T-helper 1 cell treated with Interleukin-12 subunit alpha and Interleukin-12 subunit beta and Interleukin-4 antibody, amounts not matched to agents 30 ng/mL and 1 ng/mL, for 36 hours (primary cell): ENCODE results near the gene PFAS. TPM values are rescaled to one million over a fixed set of nuclear protein-coding genes. Genes with fewer than 3 reads are reported as not detected.

Experiments used
- intact Hi-C: fragments of 100-400 bp; cut with micrococcal nuclease; formaldehyde crosslinking; loops from one replicate; pipeline ENCODE4 v1.15.1; 2024
- total RNA-seq: library from RNA; stranded (reverse); gene quantifications from 2 replicates; pipeline ENCODE4 v1.2.3, GENCODE V29; 2022

Gene PFAS
- total RNA-seq, 1 donor from 2014 or later, result 75.3 TPM

DNA sequence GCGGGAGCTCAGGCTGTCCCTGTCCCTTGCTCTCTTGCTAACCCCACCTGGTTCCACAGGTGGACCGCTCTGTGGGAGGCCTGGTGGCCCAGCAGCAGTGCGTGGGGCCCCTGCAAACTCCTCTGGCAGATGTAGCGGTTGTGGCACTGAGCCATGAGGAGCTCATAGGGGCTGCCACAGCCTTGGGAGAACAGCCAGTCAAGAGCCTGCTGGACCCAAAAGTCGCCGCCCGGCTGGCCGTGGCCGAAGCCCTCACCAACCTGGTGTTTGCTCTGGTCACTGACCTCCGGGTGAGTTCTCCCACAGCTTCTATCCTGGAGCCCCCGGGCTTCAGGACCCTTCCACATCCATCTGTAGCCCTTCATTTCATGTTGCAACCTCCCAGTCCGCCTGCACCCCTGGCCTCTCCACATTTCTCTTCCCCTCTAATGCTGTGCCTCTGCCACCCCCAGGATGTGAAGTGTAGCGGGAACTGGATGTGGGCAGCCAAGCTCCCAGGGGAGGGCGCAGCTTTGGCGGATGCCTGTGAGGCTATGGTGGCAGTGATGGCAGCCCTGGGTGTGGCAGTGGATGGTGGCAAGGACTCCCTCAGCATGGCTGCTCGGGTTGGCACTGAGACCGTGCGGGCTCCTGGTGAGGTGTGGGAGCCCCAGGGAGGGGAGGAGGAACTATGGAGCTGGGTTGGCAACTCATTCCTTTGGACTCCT, 15.9 kb downstream of the PFAS start:
- intact Hi-C loops, result no loop called here

DNA sequence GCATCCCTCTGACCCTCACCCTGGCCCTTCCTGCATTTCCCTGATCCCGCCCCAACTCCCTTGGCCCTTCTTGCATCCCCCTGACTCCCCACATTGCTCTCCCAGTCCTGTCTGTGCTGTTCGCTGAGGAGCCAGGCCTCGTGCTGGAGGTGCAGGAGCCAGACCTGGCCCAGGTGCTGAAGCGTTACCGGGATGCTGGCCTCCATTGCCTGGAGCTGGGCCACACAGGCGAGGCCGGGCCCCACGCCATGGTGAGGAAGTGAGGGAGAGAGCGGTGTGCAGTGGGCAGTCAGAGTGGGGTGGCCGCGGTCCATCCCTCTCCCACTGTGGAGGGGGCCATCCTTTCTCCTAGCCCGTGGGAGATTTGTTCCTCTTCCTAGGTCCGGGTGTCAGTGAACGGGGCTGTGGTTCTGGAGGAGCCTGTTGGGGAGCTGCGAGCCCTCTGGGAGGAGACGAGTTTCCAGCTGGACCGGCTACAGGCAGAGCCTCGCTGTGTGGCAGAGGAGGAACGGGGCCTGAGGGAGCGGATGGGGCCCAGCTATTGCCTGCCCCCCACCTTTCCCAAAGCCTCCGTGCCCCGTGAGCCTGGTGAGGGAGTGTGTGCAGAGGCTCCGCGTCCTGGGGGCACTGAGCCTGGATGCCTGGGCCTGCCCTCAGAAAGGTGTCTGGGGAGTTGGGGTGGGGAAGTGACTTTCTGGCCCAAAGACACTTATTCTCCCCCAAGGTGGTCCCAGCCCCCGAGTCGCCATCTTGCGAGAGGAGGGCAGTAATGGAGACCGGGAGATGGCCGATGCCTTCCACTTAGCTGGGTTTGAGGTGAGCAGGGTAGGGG, 17.8 kb downstream of the PFAS start:
- intact Hi-C loops, result no loop called here

DNA sequence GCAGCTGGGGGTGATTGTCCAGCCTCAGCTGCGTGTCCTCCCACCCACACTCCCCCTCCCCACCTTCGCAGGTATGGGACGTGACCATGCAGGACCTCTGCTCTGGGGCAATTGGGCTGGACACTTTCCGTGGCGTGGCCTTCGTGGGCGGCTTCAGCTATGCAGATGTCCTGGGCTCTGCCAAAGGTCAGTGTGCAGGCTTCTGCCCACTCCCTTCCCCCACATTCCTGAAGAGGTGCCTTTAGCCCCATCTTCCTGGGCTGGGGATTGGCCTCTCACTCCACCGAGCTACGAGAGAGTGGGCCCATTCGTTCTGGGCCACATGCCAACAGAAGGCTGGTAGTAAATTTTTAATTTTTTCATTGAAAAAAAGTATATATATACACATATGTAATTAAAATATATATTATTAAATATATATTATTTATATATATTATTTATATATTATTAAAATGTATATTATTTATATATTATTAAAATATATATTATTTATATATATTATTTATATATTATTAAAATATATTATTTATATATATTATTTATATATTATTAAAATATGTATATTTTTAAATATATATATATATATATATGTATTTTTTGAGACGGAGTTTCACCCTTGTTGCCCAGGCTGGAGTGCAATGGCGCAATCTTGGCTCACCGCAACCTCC, 18.5 kb downstream of the PFAS start:
- intact Hi-C loops, result no loop called here

DNA sequence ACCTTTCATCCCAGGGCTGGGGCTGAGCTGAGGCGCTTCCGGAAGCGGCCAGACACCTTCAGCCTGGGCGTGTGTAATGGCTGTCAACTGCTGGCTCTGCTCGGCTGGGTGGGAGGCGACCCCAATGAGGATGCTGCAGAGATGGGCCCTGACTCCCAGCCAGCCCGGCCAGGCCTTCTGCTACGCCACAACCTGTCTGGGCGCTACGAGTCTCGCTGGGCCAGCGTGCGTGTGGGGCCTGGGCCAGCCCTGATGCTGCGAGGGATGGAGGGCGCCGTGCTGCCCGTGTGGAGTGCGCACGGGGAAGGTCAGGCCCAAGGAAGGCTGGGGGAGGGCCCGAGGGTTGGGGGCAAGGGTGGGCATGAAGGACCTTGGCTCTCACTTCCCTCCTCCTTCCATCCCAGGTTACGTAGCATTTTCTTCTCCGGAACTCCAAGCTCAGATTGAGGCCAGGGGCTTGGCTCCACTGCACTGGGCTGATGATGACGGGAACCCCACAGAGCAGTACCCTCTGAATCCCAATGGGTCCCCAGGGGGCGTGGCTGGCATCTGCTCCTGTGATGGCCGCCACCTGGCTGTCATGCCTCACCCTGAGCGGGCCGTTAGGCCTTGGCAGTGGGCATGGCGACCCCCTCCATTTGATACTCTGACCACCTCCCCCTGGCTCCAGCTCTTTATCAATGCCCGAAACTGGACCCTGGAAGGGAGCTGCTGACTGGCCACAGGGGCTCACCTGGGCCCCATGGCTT, 19.6 kb downstream of the PFAS start:
- intact Hi-C loops, result no loop called here

DNA sequence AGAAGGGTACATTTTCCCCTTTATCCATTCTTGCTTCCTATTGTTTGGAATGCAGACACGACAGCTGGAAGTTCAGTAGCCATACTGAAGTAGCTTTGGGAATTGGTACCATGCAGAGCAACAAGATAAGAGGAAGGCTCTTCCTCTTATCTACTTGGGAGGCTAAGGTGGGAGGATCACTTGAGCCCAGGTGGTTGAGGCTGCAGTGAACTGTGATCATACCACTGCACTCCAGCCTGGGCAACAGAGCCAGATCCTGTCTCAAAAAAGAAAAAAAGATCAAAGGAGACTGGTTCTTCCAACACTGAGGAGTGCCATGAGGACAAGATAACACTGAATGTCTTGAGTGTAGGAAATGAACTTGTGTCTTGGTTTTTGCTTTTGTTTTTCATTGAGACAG, 23.3 kb downstream of the PFAS start:
- intact Hi-C loops, result no loop called here

DNA sequence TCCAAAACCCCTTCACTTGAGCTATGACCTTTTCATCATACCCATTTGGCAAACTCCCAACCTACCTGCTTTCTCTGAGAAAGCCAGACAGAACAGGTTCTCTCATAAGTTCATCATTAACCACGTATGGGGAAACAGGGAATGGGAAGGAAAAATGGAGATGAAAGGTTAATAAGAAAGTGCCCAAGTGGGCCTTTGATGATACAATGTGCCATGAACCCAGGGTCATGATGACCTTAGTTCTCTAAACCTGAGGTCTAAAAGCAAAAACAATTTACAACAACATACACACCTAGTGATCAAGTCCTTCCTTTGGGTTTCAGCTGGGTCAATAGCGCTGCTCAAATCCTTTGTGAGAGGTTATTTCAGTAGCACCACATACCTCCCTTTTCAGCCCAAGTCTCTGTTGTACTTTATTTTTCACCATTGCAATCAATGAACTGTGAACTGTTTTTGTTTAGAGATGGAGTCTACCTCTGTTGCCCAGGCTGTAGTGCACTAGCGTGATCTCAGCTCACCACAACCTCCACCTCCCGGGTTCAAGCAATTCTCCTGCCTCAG, 24.9 kb downstream of the PFAS start:
- intact Hi-C loops, result no loop called here

DNA sequence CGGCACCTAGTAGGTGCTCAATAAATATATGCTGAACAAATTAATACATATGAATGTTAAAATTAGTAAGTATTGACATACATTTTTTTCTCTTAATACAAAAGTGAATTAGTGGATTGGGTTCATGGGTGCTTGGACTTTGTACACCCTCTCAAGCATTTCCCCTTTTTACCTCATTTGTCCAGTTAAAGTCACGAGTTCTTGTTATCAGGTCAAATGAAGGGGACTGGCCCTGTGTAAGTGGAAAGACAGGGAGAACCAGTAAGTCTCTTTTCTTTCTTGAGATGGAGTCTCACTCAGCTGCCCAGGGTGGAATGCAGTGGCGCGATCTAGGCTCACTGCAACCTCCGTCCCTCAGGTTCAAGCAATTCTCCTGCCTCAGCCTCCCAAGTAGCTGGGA, 25.7 kb downstream of the PFAS start:
- intact Hi-C loops, result no loop called here

DNA sequence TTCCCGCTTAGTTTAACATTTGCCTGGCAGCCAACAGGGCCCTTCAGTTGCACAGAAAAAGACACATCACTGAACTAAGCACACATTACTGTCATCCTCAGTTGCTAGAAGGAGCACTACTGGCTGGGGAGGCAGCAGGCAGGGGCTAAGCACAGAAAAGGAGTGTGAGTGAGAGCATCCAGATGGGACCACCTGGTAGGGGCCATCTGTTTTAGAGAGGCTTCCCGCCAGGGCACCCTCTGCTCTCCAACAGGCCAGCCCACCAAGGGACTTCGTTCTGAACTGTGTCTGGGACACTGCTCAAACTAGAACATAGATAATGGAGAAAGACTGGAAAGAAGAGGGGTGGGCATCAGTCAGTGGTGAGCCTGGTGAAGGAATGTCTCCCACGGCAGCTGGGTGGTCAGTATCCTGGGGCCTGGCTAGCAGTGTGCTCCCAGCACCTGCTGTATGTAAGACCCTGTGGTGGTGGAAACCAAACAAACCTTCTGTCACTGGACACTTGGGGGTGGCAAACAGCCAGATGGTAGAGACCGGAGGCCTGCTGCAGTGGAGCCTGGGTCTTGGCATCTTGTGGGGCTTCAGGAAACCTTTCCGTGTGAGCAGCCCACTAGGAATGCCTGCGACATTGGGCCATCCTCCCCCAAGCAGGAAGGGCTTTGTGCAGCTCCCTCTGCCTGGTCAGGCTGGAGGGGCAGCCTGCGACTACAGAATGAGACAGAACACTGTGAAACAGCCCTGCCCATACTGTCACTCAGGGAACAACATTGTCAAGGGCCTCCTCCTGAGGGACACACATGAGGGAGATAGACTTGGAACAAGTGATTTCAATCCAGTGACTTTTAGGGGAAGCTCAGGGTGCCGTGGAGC, 26.6 kb downstream of the PFAS start:
- intact Hi-C loops, result no loop called here

DNA sequence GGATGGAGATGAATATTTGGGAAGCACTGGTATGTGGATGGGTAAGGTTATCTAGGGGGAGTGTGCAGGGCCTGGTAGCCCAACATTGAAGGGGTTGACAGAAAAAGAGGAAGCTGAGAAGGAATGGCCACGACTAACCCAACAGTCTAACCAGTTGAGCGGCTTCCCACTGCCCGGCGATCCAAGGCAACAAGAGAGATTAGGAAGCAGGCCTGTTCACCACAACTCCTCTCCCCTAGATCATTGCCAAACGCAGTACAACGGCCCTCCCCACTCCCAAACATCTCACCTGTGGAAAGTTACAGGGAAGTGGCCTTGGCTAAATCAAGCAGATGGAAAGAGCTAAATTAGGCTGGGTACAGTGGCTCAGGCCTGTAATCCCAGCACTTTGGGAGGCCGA, 28.2 kb downstream of the PFAS start:
- intact Hi-C loops, result no loop called here

DNA sequence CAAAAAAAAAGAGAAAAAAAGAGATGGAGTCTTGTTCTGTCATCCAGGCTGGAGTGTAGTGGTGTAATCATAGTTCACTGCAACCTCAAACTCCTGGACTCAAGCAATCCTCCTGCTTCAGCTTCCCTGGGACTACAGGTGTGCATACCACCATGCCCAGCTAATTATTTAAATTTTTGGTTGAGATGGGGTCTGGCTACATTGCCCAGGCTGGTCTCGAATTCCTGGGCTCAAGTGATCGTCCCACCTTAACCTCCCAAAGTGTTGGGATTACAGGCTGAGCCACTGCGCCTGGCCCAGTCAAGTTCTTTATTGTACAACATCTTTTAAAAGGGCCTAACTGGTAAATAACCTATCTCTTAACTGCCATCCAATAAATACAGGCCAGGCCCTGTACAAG, 33.3 kb downstream of the PFAS start:
- intact Hi-C loops, result loop anchor here (10.0 kb wide), 1 partner anchor 448 kb away; the partner anchor contains the start of gene KDM6B

DNA sequence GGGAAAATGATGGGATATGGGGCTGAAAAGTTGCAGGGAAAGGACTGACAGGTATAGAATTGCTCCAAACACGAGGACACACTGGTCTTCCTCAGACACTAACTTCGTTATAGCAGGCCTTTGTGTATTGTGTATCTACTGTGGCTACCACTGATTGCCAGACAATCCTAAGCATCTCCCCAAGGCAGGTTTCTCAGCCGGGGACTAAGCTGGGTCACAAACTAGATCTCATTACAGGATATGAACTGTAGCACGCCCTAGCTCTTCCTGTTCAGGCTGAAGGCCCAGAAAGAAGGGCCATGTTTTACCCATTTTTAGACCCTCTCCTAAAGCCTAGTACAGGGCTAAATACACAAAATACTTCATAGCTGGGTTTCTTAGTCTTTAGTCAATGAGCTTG, 34.3 kb downstream of the PFAS start:
- intact Hi-C loops, result loop anchor here (10.0 kb wide), 1 partner anchor 449 kb away; the partner anchor contains the start of gene KDM6B

DNA sequence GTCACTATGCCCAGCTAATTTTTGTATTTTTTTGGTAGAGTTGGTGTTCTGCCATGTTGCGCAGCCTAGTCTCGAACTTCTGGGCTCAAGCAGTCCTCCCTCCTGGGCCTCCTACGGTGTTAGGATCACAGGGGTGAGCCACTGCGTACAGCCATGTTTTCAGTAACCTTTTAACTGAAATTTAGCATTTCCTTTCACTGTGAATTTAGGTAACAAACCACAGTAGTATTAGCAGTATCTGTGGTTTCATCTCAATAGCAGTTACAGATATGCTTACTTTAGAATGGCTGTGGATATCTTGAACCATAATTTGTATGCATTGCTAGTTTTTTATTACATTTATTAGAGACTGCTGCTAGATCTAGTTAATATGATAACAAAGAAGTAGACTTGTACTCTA, 35.0 kb downstream of the PFAS start:
- intact Hi-C loops, result loop anchor here (10.0 kb wide), 1 partner anchor 449 kb away; the partner anchor contains the start of gene KDM6B

DNA sequence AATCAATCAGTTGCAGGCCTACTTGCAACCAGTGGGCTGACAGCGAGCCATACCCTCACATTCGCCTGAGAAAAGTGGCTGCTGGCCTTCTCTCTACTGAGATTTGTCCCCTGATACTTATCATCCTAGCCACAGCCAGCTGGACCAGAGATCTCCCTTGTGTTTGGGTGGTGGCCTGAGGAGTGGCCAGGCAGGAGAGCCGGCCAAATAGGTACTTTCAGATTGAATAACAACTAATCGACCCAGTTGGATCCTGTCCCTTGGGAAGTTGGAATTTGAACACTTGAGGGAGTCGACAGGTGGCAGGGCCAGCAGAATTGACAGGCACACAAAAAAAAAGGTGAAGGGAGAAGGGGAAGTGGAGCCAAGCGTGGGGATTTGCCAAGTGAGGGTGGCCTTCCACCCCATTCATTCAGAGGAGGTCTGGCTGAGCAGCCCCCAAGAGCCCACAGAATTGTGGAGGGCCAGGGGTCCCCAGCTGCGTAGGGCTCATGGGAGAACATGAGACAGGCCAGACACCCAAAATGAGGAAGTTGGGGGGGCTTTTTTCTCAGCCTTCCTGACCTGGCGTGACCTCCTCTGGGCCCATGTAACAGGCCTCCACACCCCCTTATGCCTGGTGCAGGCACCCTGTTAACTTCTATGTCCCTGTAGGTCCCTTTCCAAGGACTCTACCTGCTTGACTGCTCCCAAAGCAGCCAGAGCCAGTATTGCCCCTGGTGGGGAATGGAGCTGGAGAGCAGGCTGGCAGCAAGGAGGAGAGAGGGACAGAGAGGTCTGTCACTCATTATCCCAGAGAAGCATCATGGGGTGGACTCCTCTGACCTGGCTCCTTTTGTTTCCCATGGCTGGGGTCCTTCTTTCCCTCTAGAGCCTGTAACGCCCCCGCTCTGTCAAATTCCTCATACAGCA, 36.4 kb downstream of the PFAS start:
- intact Hi-C loops, result loop anchor here (5.0 to 10.0 kb wide), 2 partner anchors 152 to 451 kb away; partner anchors contain the start of genes KDM6B and NDEL1

DNA sequence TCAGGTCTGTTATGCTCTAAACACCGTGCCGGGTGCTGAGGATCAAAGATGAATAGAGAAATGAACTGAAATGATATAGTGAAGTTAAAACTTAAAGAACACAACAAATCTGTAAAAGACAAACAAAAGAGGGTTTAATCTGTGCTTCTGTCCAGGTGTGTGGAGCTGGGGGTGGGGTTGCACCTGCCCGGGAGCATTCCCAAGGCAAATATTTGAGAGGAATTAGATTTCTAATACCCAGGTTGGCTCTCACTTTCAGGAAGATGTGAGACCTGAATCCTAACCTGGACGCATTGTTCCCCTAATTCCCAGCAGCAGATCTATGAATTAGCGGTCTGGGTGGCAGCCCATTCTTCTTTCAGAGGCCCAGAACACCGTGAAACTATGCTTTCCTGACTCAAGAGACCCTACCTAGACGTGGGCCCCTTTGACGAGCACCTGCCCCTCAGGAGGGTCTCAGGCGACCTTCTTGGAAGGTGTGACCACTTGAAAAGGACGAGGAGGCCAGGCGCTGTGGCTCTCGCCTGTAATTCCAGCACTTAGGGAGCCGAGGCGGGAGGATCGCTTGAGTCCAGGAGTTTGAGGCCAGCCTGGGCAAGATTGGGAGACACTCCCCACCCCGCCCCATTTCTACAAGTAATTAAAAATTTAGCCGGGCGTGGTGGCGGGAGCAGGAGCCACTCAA, 38.7 kb downstream of the PFAS start:
- intact Hi-C loops, result loop anchor here (1.0 to 10.0 kb wide), 8 partner anchors 13 to 453 kb away; partner anchors contain the start of genes BORCS6, CNTROB, KDM6B and NDEL1

DNA sequence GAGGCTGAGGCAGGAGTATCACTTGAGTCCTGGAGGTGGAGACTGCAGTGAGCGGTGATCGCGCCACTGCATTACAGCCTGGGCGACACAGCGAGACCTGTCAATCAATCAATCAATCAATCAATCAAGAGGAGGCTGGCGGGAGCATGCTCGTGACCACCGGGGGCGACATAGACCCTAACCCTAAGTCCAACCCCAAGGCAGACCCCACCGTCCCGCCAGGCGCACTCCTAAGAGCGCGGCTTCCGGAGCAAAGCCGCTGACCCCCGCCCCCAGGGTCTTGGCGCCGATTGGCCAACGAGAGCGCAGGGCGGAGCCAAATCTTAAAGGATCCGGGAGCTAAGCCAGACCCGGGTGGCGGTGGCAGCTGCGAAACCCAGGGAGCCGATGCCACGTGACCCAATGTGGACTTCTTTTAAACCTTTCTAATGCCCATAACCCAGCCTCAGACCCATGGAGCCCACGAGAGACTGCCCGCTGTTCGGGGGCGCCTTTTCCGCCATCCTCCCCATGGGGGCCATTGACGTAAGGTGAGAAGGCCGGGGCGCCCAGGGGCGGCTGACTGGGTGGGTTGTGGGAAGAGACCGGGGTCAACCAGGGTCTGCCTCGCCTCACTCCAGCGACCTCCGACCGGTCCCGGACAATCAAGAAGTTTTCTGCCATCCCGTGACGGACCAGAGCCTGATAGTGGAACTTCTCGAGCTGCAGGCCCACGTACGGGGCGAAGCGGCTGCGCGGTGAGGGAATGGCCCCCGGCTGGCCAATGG, 39.4 kb downstream of the PFAS start, which contains the start of gene RANGRF:
TSS of gene RANGRF (plus strand) at position 335 of the 767 bp plus-strand sequence. CDS start at position 454, 119 bp downstream.
- intact Hi-C loops, result loop anchor here (1.0 to 10.0 kb wide), 8 partner anchors 12 to 454 kb away; partner anchors contain the start of genes BORCS6, CNTROB, KDM6B and NDEL1

DNA sequence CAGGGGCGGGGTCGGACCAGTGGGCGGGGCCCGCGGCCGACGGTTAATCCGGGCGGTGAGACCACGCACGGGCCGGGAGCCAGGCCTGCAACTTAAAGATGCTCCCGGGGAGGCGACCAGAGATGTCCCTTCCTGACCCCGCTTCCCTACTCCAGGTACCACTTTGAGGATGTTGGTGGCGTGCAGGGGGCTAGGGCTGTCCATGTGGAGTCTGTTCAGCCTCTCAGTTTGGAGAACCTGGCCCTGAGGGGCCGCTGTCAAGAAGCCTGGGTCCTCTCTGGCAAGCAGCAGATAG, 40.0 kb downstream of the PFAS start:
- intact Hi-C loops, result loop anchor here (2.0 to 10.0 kb wide), 4 partner anchors 94 to 454 kb away; partner anchors contain the start of genes CNTROB, KDM6B, NDEL1 and RPL26

DNA sequence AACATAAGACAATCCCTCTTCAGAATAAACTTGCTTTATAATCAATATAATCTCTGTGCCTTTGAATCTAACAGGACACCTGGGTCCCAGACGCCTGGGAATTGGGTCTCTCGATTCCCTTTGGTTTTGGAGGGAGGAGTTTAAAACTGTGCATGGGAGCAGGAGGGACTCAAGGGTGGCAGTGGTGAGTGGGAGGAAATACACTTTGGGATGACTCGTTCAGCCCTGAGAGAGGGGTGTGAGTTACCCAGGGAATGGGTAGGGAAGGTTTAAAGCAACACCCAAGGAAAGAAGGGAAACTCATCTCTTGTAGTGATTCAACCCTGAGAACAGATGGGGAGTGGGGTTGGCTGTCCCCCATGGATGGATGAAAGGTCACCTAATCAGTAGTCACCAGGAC, 41.0 kb downstream of the PFAS start:
- intact Hi-C loops, result loop anchor here (10.0 kb wide), 1 partner anchor 455 kb away; the partner anchor contains the start of gene CCDC42
